H1 (cell line): ENCODE data around the gene ATP8B3. TPM values are rescaled to one million over a fixed set of nuclear protein-coding genes. Genes with fewer than 3 reads are reported as not detected.

Experiments
- CTCF ChIA-PET: fragments of 300-600 bp; sonication (Branson Sonifier 250); formaldehyde crosslinking; loops from one replicate; lab custom pipeline; 2021; ENCODE audit not compliant: partially characterized antibody; lab: Charles Lee
- POLR2A ChIA-PET: fragments of 300-600 bp; sonication (Branson Sonifier 250); formaldehyde crosslinking; loops from one replicate; lab custom pipeline; 2021; ENCODE audit warnings: inconsistent platforms; ENCODE audit not compliant: partially characterized antibody; lab: Charles Lee
- DNase-seq, 2 experiments: peaks; one replicate each; pipeline versions ENCODE4 v3.0.0 to v3.0.0-alpha.2; 2010 to 2022; ENCODE audit warnings: low spot score in 2 of 2, low read depth in 1 of 2, mixed read lengths in 1 of 2
- FAIRE-seq: peaks from 2 replicates; lab custom pipeline; 2011; peaks lifted over from hg19 to GRCh38; lab: Jason Lieb, UNC
- H2AFZ ChIP-seq: 2 replicates; pipeline ENCODE4 v1.8.1; 2012; ENCODE audit warnings: low read length, inconsistent platforms
- H2AK5ac ChIP-seq: 2 replicates; pipeline ENCODE4 v1.6.1; 2013; ENCODE audit warnings: low read depth, low read length
- H2BK120ac ChIP-seq: replicated peaks from 2 replicates; pipeline ENCODE3; 2013; ENCODE audit warnings: low read depth, low read length, inconsistent platforms
- H2BK12ac ChIP-seq: 2 replicates; pipeline ENCODE4 v1.6.1; 2013; ENCODE audit warnings: low read depth, low read length
- H2BK15ac ChIP-seq: 2 replicates; pipeline ENCODE4 v1.6.1; 2013; ENCODE audit warnings: low read length
- H2BK20ac ChIP-seq: 2 replicates; pipeline ENCODE4 v1.6.1; 2013; ENCODE audit warnings: low read length
- H2BK5ac ChIP-seq: 2 replicates; pipeline ENCODE4 v1.6.1; 2013; ENCODE audit warnings: low read depth, low read length
- H3K14ac ChIP-seq: 2 replicates; pipeline ENCODE4 v1.6.1; 2013; ENCODE audit warnings: inconsistent platforms; ENCODE audit not compliant: insufficient read length
- H3K18ac ChIP-seq: 2 replicates; pipeline ENCODE4 v1.6.1; 2013; ENCODE audit warnings: low read length; ENCODE audit errors: extremely low read depth
- H3K23ac ChIP-seq: 2 replicates; pipeline ENCODE4 v1.6.1; 2013; ENCODE audit warnings: inconsistent platforms; ENCODE audit not compliant: insufficient read length
- H3K23me2 ChIP-seq: 2 replicates; pipeline ENCODE4 v1.6.1; 2013; ENCODE audit warnings: low read depth, low read length
- H3K27ac ChIP-seq: 2 replicates; pipeline ENCODE4 v1.6.1; 2011; ENCODE audit warnings: low read depth, low read length, inconsistent platforms
- H3K27me3 ChIP-seq, 4 experiments: replicated peaks in 1 of 4; 1 replicate in 1 of 4; 2 replicates in 3 of 4; pipeline versions ENCODE4 v1.6.1 to v1.8.1; 2011 to 2013; ENCODE audit warnings: low read length in 3 of 4, mild to moderate bottlenecking in 3 of 4, inconsistent platforms in 2 of 4, mixed read lengths in 2 of 4, moderate library complexity in 1 of 4; ENCODE audit not compliant: control insufficient read depth in 3 of 4, insufficient read depth in 3 of 4; ENCODE audit errors: extremely low read depth in 1 of 4
- H3K36me3 ChIP-seq, 4 experiments: 2 replicates each; pipeline versions ENCODE4 v1.6.1 to v1.8.1; 2011 to 2013; ENCODE audit warnings: mild to moderate bottlenecking in 4 of 4, low read length in 3 of 4, moderate library complexity in 2 of 4, control low read depth in 1 of 4, inconsistent platforms in 1 of 4; ENCODE audit not compliant: insufficient read depth in 4 of 4, control insufficient read depth in 2 of 4
- H3K4ac ChIP-seq: replicated peaks from 2 replicates; pipeline ENCODE3; 2013; ENCODE audit warnings: low read length, low read depth, mixed read lengths, inconsistent platforms; ENCODE audit not compliant: insufficient read length
- H3K4me1 ChIP-seq, 4 experiments: replicated peaks in 1 of 4; 1 replicate in 1 of 4; 2 replicates in 3 of 4; pipeline versions ENCODE4 v1.6.1 to v1.8.1; 2011 to 2013; ENCODE audit warnings: low read length in 3 of 4, inconsistent platforms in 2 of 4, mixed read lengths in 1 of 4; ENCODE audit not compliant: insufficient read depth in 4 of 4, control insufficient read depth in 3 of 4
- H3K4me2 ChIP-seq, 2 experiments: 2 replicates each; pipeline versions ENCODE4 v1.6.1 to v1.8.1; 2011 to 2013; ENCODE audit warnings: low read depth in 2 of 2, low read length in 2 of 2, control low read depth in 1 of 2, inconsistent platforms in 1 of 2, mild to moderate bottlenecking in 1 of 2; ENCODE audit not compliant: insufficient read depth in 1 of 2
- H3K4me3 ChIP-seq, 4 experiments: fragments of 200-600, 300-600 bp in 1 of 4; sonication (generic), shearing (Covaris generic), sonication (Bioruptor Twin) in 1 of 4; 2 replicates each; pipeline versions ENCODE4 v1.5.1 to v1.8.1; 2011 to 2016; ENCODE audit warnings: low read length in 4 of 4, low read depth in 3 of 4, control low read depth in 2 of 4, inconsistent platforms in 2 of 4, mild to moderate bottlenecking in 2 of 4, mixed read lengths in 1 of 4, moderate library complexity in 1 of 4; ENCODE audit not compliant: insufficient read depth in 2 of 4; ENCODE audit errors: extremely low read depth in 1 of 4
- H3K56ac ChIP-seq: replicated peaks from 2 replicates; pipeline ENCODE3; 2013; ENCODE audit warnings: low read depth, mild to moderate bottlenecking, mixed read lengths, low read length, inconsistent platforms; ENCODE audit not compliant: insufficient read length
- H3K79me1 ChIP-seq: 2 replicates; pipeline ENCODE4 v1.6.1; 2013; ENCODE audit warnings: low read depth, low read length, control low read depth
- H3K79me2 ChIP-seq, 2 experiments: 2 replicates each; pipeline versions ENCODE4 v1.6.1 to v1.8.1; 2012 to 2013; ENCODE audit warnings: low read length in 2 of 2, mild to moderate bottlenecking in 2 of 2, inconsistent platforms in 1 of 2; ENCODE audit not compliant: insufficient read depth in 2 of 2, control insufficient read depth in 1 of 2
- H3K9ac ChIP-seq, 4 experiments: replicated peaks in 1 of 4; 1 replicate in 1 of 4; 2 replicates in 3 of 4; pipeline versions ENCODE4 v1.6.1 to v1.8.1; 2011 to 2013; ENCODE audit warnings: low read depth in 3 of 4, low read length in 3 of 4, control low read depth in 2 of 4, mild to moderate bottlenecking in 2 of 4, moderate library complexity in 2 of 4, inconsistent platforms in 1 of 4; ENCODE audit errors: extremely low read depth in 1 of 4
- H3K9me3 ChIP-seq, 2 experiments: 2 replicates each; pipeline versions ENCODE4 v1.6.1 to v1.8.1; 2012 to 2013; ENCODE audit warnings: mild to moderate bottlenecking in 2 of 2, moderate library complexity in 2 of 2, control low read depth in 1 of 2, inconsistent platforms in 1 of 2, low read depth in 1 of 2, low read length in 1 of 2, mixed read lengths in 1 of 2; ENCODE audit not compliant: insufficient read depth in 2 of 2
- H4K20me1 ChIP-seq, 2 experiments: replicated peaks in 1 of 2; 2 replicates each; pipeline versions ENCODE3 to v1.8.1; 2011 to 2013; ENCODE audit warnings: inconsistent platforms in 2 of 2, low read length in 2 of 2, mild to moderate bottlenecking in 1 of 2; ENCODE audit not compliant: insufficient read depth in 2 of 2, control insufficient read depth in 1 of 2
- H4K5ac ChIP-seq: 2 replicates; pipeline ENCODE4 v1.6.1; 2013; ENCODE audit warnings: low read length, low read depth, mixed read lengths, inconsistent platforms; ENCODE audit not compliant: insufficient read length
- H4K8ac ChIP-seq: 2 replicates; pipeline ENCODE4 v1.8.0; 2013; ENCODE audit warnings: mild to moderate bottlenecking, moderate library complexity, low read length, inconsistent platforms; ENCODE audit not compliant: insufficient read depth; ENCODE audit errors: extremely low read depth
- H4K91ac ChIP-seq: replicated peaks from 2 replicates; pipeline ENCODE3; 2013; ENCODE audit warnings: low read length, mixed read lengths, inconsistent platforms; ENCODE audit not compliant: insufficient read length
- EZH2 ChIP-seq: fragments of 200-600 bp; sonication (generic); IDR thresholded peaks from 2 replicates; pipeline ENCODE4 v1.7.1; 2012; ENCODE audit warnings: low read depth, mild to moderate bottlenecking, moderate library complexity, low read length, inconsistent platforms; ENCODE audit not compliant: severe bottlenecking
- GABPA ChIP-seq: IDR thresholded peaks from 2 replicates; pipeline ENCODE4 v1.6.1; 2011; ENCODE audit warnings: mild to moderate bottlenecking, low read length, moderate library complexity, borderline replicate concordance; ENCODE audit not compliant: insufficient read depth
- HDAC2 ChIP-seq, 2 experiments: fragments of 300-600 bp in 1 of 2; sonication (generic) in 1 of 2; IDR thresholded peaks; 2 replicates each; pipeline ENCODE4 v1.6.1; 2011 to 2012; ENCODE audit warnings: low read depth in 2 of 2, low read length in 2 of 2, mild to moderate bottlenecking in 2 of 2, moderate library complexity in 2 of 2, borderline replicate concordance in 1 of 2, inconsistent platforms in 1 of 2
- RBBP5 ChIP-seq: IDR thresholded peaks from 2 replicates; pipeline ENCODE4 v1.7.1; 2012; ENCODE audit warnings: low read depth, mild to moderate bottlenecking, inconsistent platforms, low read length, moderate library complexity, borderline replicate concordance
- RXRA ChIP-seq: IDR thresholded peaks from 2 replicates; pipeline ENCODE4 v1.6.1; 2011; ENCODE audit warnings: low read depth, mild to moderate bottlenecking, low read length, moderate library complexity; ENCODE audit not compliant: insufficient read depth
- WGBS, 2 experiments: shearing (Covaris generic) in 1 of 2; methylation state at CpG; one replicate each; pipeline versions ENCODE4 v1.1.6 to v1.1.7; 2013 to 2015; ENCODE audit warnings: low lambda C conversion rate in 2 of 2, mixed read lengths in 2 of 2, inconsistent platforms in 1 of 2, low coverage in 1 of 2, missing lambda C conversion rate in 1 of 2; ENCODE audit not compliant: insufficient replicate concordance in 2 of 2, insufficient coverage in 1 of 2, insufficient read length in 1 of 2; ENCODE audit errors: extremely low coverage in 1 of 2, missing lambda C conversion rate in 1 of 2; 5-methylcytosine and 5-hydroxymethylcytosine counted together
- polyA plus RNA-seq, 7 experiments: library from polyadenylated mRNA; depleted of rRNA in 3 of 7; stranded (reverse) in 5 of 7; unstranded in 2 of 7; fragments of >200 nt in 5 of 7; fragments of 200-250 nt in 2 of 7; gene quantifications; 1 replicate in 5 of 7; 2 replicates in 1 of 7; 4 replicates in 1 of 7; pipeline versions ENCODE4 v1.2.1 to v1.2.3, GENCODE V29; 2011 to 2013; ENCODE audit warnings: missing spikeins in 2 of 7, mixed read lengths in 2 of 7
- total RNA-seq: library from RNA; stranded (reverse); fragmentation: NEBNext Ultra II Directional; extraction: Animal tissue kit (Norgen Biotek cat#: 25700); gene quantifications from 2 replicates; pipeline ENCODE4 v1.2.1, GENCODE V29; 2021

ATP8B3 gene
- total and polyA plus RNA-seq, 2 of the 8 experiments (the other 6 are each of a cell fraction or from before 2014, with no cell fraction given) = 4.1 to 9.3 TPM

DNA sequence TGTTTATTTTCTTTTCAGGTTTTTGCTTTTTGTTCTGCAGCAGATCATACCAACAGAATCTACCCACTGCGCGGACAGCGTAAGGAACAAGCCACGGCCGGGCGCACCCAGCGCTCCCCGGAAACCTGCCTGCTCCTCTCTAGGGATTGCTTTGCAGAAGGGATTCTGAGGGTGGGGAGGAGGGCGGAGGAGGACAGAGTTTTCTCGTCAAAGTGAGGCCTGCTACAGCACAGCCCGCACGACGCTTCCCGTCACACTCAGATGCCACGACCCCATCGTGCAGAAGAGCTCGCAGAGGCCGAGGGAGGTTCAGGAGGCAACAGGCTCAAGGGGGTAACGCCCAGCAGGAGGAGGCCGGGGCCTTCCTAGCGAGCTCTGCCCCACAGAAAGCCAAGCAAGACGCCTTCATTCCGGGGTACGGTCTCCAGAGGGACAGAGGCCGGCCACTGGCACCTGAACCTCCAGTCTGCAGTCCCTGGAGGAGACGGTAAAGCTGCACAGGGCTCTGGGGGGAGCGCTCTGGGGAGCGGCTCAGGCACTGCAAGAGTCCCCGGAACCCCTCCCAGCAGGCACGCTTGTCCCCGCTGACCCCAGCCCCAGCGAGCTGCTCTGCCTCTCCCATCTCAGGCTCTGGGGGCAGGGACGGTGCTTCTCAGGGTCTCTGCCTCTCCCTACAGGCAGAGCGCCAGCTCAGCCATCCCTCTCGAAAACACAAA, 29.3 kb upstream of the ATP8B3 start:
- ChIA-PET CTCF (interaction anchor here (0.9 to 14.9 kb wide), 9 partner anchors 8 to 598 kb away, joined by 3 to 228 read pairs (median 5); no protein-coding TSS in a partner anchor), POLR2A (interaction anchor here (1.0 to 1.5 kb wide), 3 partner anchors 10 to 12 kb away, joined by 3 to 4 read pairs (median 4); no protein-coding TSS in a partner anchor)
- H3K56ac ChIP-seq = no peak overlapping the region
- H2BK5ac ChIP-seq = no peak overlapping the region
- H3K79me1 ChIP-seq = peaks cover 32% of the 10 kb centered on the region
- no peak overlapping the region for H3K18ac ChIP-seq
- H3K4me3 ChIP-seq = no peak overlapping the region
- no peak overlapping the region for H2BK20ac ChIP-seq
- H4K5ac ChIP-seq = no peak overlapping the region
- H2BK120ac ChIP-seq = no peak overlapping the region
- no peak overlapping the region for H4K91ac ChIP-seq
- H3K27ac ChIP-seq = no peak overlapping the region
- no peak overlapping the region for H3K9ac ChIP-seq
- H3K36me3 ChIP-seq = no peaks in the 10 kb centered on the region
- no peak overlapping the region for H3K14ac ChIP-seq
- H3K23ac ChIP-seq = no peak overlapping the region
- H4K8ac ChIP-seq = peak overlapping the region; percentile 71; the same call in 1 of the 2 replicates
- DNase-seq = no peak
- H3K4ac ChIP-seq = no peak overlapping the region
- no peak overlapping the region for H2AK5ac ChIP-seq
- H3K23me2 ChIP-seq = no peaks in the 10 kb centered on the region
- peaks cover 0 to 3% (median under 1%) of the 10 kb centered on the region in 4 experiments; a peak in 1 of 7 replicates for H3K4me1 ChIP-seq
- no peak overlapping the region for H2BK12ac ChIP-seq
- no peak overlapping the region for H2AFZ ChIP-seq
- no peak overlapping the region for H2BK15ac ChIP-seq
- FAIRE-seq = no peak
- TF ChIP-seq HDAC2 (IDR thresholded peaks at IDR 0.05; ENCODE audit: borderline replicate concordance in 1 of 2, low read depth in 2 of 2, low read length in 2 of 2) = no peak
- TF ChIP-seq GABPA = no peak
- no peak for TF ChIP-seq RBBP5
- no peak for TF ChIP-seq RXRA
- no peak for TF ChIP-seq EZH2
- no peak overlapping the region for H3K4me2 ChIP-seq
- peaks cover 22 to 40% of the 10 kb centered on the region in 2 experiments for H4K20me1 ChIP-seq
- H3K9me3 ChIP-seq = no peaks in the 10 kb centered on the region
- 91% methylated on average over 29 of the region's 35 CpGs; no CpG with 5 or more reads in 1 of the 2 experiments for WGBS, 2 experiments
- H3K79me2 ChIP-seq = peaks cover 8 to 84% of the 10 kb centered on the region in 2 experiments; a peak in 3 of 4 replicates
- H3K27me3 ChIP-seq = no peaks in the 10 kb centered on the region
